K562 (cell line): ENCODE data around the gene NIPAL3. TPM values are rescaled to one million over a fixed set of nuclear protein-coding genes. Genes with fewer than 3 reads are reported as not detected.

Source experiments
- GTF3C2 ChIP-seq: IDR thresholded peaks from 3 replicates; pipeline ENCODE4 v1.6.1; 2011; ENCODE audit warnings: borderline replicate concordance, mild to moderate bottlenecking, moderate library complexity; ENCODE audit not compliant: insufficient read length; ENCODE audit errors: extremely low read depth
- HNRNPL ChIP-seq: fragments of 200-400 bp; formaldehyde crosslinking; IDR thresholded peaks from 2 replicates; pipeline ENCODE4 v1.6.1; 2017; ENCODE audit warnings: low read depth, mild to moderate bottlenecking, low read length
- JUND ChIP-seq, 2 experiments: IDR thresholded peaks; 2 replicates in 1 of 2; 3 replicates in 1 of 2; pipeline ENCODE4 v1.6.1; 2011; ENCODE audit warnings: borderline replicate concordance in 2 of 2, low read depth in 2 of 2, low read length in 2 of 2, improper control_type of control experiment in 1 of 2, missing biosample characterization in 1 of 2, missing genetic modification characterization in 1 of 2, missing genetic modification reagents in 1 of 2
- KDM5B ChIP-seq: fragments of 200-600 bp; sonication (generic); IDR thresholded peaks from 2 replicates; pipeline ENCODE4 v1.6.1; 2012; ENCODE audit warnings: low read depth, mild to moderate bottlenecking, moderate library complexity, low read length, control low read depth, inconsistent platforms; ENCODE audit not compliant: insufficient replicate concordance
- MCM3 ChIP-seq: fragments of 450-650 bp; IDR thresholded peaks from 2 replicates; pipeline ENCODE4 v1.6.1; 2016
- SAP30 ChIP-seq: fragments of 200-600 bp; sonication (generic); IDR thresholded peaks from 2 replicates; pipeline ENCODE4 v1.6.1; 2012; ENCODE audit warnings: borderline replicate concordance, low read depth, mild to moderate bottlenecking, moderate library complexity, low read length, control low read depth, inconsistent platforms; ENCODE audit not compliant: insufficient read depth, poor library complexity, severe bottlenecking
- YY1 ChIP-seq, 3 experiments: IDR thresholded peaks; 2 replicates each; pipeline ENCODE4 v1.6.1; 2011; ENCODE audit warnings: low read length in 2 of 3, mild to moderate bottlenecking in 2 of 3, moderate library complexity in 2 of 3, borderline replicate concordance in 1 of 3, control low read depth in 1 of 3, low read depth in 1 of 3; ENCODE audit not compliant: insufficient read depth in 3 of 3, insufficient replicate concordance in 2 of 3, control insufficient read depth in 1 of 3, insufficient read length in 1 of 3; ENCODE audit errors: extremely low read depth in 1 of 3
- ZNF23 ChIP-seq: fragments of 250-450 bp; sonication (Bioruptor Pico); IDR thresholded peaks from 2 replicates; pipeline ENCODE4 v1.4.0; 2020; ENCODE audit warnings: mild to moderate bottlenecking
- ZNF431 ChIP-seq: sonication (generic); formaldehyde crosslinking; IDR thresholded peaks from 2 replicates; pipeline ENCODE4 v1.8.0; 2022; ENCODE audit warnings: mild to moderate bottlenecking, missing genetic modification reagents
- polyA plus RNA-seq, 8 experiments: library from polyadenylated mRNA; depleted of rRNA in 4 of 8; stranded (reverse) in 5 of 8; unstranded in 3 of 8; fragments of >200 nt; fragmentation: Nextera tagmentation in 2 of 8; fragmentation: Illumina TruSeq in 1 of 8; extraction: Ambion mirVana in 2 of 8; extraction: Trizol in 1 of 8; gene quantifications; 2 replicates each; pipeline versions ENCODE4 v1.2.1 to v1.2.3, GENCODE V29; 2011 to 2014; ENCODE audit warnings: inconsistent platforms in 1 of 8, missing spikeins in 1 of 8
- total RNA-seq, 7 experiments: library from RNA; depleted of rRNA in 6 of 7; stranded (reverse); fragments of >200 nt in 6 of 7; fragmentation: Illumina TruSeq in 2 of 7; extraction: Trizol in 2 of 7; gene quantifications; 2 replicates each; pipeline versions ENCODE4 v1.2.1 to v1.2.3, GENCODE V29; 2011 to 2021; ENCODE audit warnings: low replicate concordance in 1 of 7

NIPAL3 gene
- total and polyA plus RNA-seq, 9 of the 15 experiments (the other 6 are each of a cell fraction or from before 2014, with no cell fraction given): 10.5 to 26.3 (median 16.0) TPM

GRCh38 chr1:24410750-24411149, 4.9 kb upstream of the NIPAL3 start (continued):
- TF ChIP-seq GTF3C2 (no peak), SAP30 (no peak), YY1 (IDR thresholded peaks at IDR 0.05; ENCODE audit: borderline replicate concordance in 1 of 3, control insufficient read depth in 1 of 3, extremely low read depth in 1 of 3, insufficient read depth in 3 of 3, insufficient read length in 1 of 3, insufficient replicate concordance in 2 of 3, low read depth in 1 of 3, low read length in 2 of 3) (no peak), JUND (IDR thresholded peaks at IDR 0.05; ENCODE audit: borderline replicate concordance, low read depth, low read length) (peak; percentile 33; the same call in 1 of the 2 replicates), JUND (tag; IDR thresholded peaks at IDR 0.05; ENCODE audit: borderline replicate concordance, low read depth, low read length) (no peak), HNRNPL (no peak), MCM3 (no peak), KDM5B (no peak), ZNF431 (no peak), ZNF23 (no peak)
- TF ChIP-seq, all 486 proteins: peak for 4
